ENCODE measurements around the gene PLEKHG3. TPM values are rescaled to one million over a fixed set of nuclear protein-coding genes. Genes with fewer than 3 reads are reported as not detected.
A peak's percentile ranks its signal among the peaks of the same experiment; 100 is the strongest.

Gene PLEKHG3
- total RNA-seq, 1 experiment from 2014 or later, result 34.0 TPM

GRCh38 chr14:64720131-64720576 is 15.9 kb downstream of the PLEKHG3 start:
- Histone ChIP-seq H3K4me1 (ENCODE audit: control insufficient read depth, insufficient read depth, low read length) (peaks cover 43% of the 10 kb centered on the region), H3K27me3 (ENCODE audit: control insufficient read depth, insufficient read depth, low read length) (no peaks in the 10 kb centered on the region), H3K36me3 (ENCODE audit: control insufficient read depth, insufficient read depth, low read length) (no peaks in the 10 kb centered on the region), H3K9me3 (ENCODE audit: control insufficient read depth, insufficient read depth, low read depth, low read length) (no peaks in the 10 kb centered on the region), H3K4me3 (ENCODE audit: low read depth in 2 of 2, low read length in 2 of 2) (no peak overlapping the region; a peak in 1 of 4 replicates), H3K27ac (ENCODE audit: low read length) (peak overlapping the region; percentile 66)
- ATAC-seq (peak; percentile 80), DNase-seq (ENCODE audit: low read depth, low spot score) (peak; percentile 81)
- no TSS peak for BruUV-seq (replicated peaks)
- intact Hi-C loops (cut with micrococcal nuclease; ENCODE audit: unreplicated experiment) (no loop called here), in situ Hi-C loops (cut with HindIII; ENCODE audit: low pct_unique_long_range_greater_than_20kb, low sequenced_read_pairs) (no loop called here)
- ChIA-PET CTCF (no interaction called here), POLR2A (no interaction called here)
- TF ChIP-seq POLR2AphosphoS5 (IDR thresholded peaks at IDR 0.05; ENCODE audit: low read depth, low read length) (no peak), SIN3A (IDR thresholded peaks at IDR 0.05; ENCODE audit: borderline replicate concordance, insufficient read depth, low read depth, low read length) (no peak), TCF7L2 (IDR thresholded peaks at IDR 0.05; ENCODE audit: low read depth, low read length) (no peak), CTCF (IDR thresholded peaks at IDR 0.05) (no peak), REST (IDR thresholded peaks at IDR 0.05; ENCODE audit: insufficient read depth in 1 of 2, low read depth in 2 of 2, low read length in 1 of 2) (no peak)

GRCh38 chr14:64721391-64721791 is 17.2 kb downstream of the PLEKHG3 start:
- intact Hi-C loops (cut with micrococcal nuclease; ENCODE audit: unreplicated experiment) (no loop called here), in situ Hi-C loops (cut with HindIII; ENCODE audit: low pct_unique_long_range_greater_than_20kb, low sequenced_read_pairs) (no loop called here)
- H3K4me1 ChIP-seq (ENCODE audit: control insufficient read depth, insufficient read depth, low read length), result peaks cover 40% of the 10 kb centered on the region
- CTCF ChIA-PET, result no interaction called here
- peak overlapping the region; percentile 66 for H3K27ac ChIP-seq (ENCODE audit: low read length)
- H3K9me3 ChIP-seq (ENCODE audit: control insufficient read depth, insufficient read depth, low read depth, low read length), result no peaks in the 10 kb centered on the region
- no peaks in the 10 kb centered on the region for H3K27me3 ChIP-seq (ENCODE audit: control insufficient read depth, insufficient read depth, low read length)
- H3K4me3 ChIP-seq (ENCODE audit: low read depth in 2 of 2, low read length in 2 of 2), result no peak overlapping the region
- no peak for ATAC-seq
- POLR2A ChIA-PET, result no interaction called here
- no peak for TF ChIP-seq REST (IDR thresholded peaks at IDR 0.05; ENCODE audit: insufficient read depth in 1 of 2, low read depth in 2 of 2, low read length in 1 of 2)
- no peaks in the 10 kb centered on the region for H3K36me3 ChIP-seq (ENCODE audit: control insufficient read depth, insufficient read depth, low read length)
- no peak for DNase-seq (ENCODE audit: low read depth, low spot score)
- BruUV-seq (replicated peaks), result no TSS peak
